Natural killer cell (primary cell): ENCODE measurements around the gene TBXA2R. TPM values are rescaled to one million over a fixed set of nuclear protein-coding genes. Genes with fewer than 3 reads are reported as not detected.

ENCODE experiments used
- ATAC-seq, 3 donors: fragments of 150-1000 bp in 2 of 3; fragments of 200-7000 bp in 1 of 3; cut with Tn5 transposase; 1 replicate in 1 of 3; 2 replicates in 2 of 3; pipeline ENCODE4 v1.10.0; 2021; ENCODE audit warnings: mild to moderate bottlenecking in 2 of 3, moderate library complexity in 2 of 3
- DNase-seq, 2 donors: peaks; one replicate each; pipeline versions ENCODE4 v3.0.0 to v3.0.0-alpha.2; 2013 to 2021; ENCODE audit warnings: mixed read lengths in 1 of 2
- H3K27ac ChIP-seq: one replicate; pipeline ENCODE4 v1.5.1; 2013; ENCODE audit warnings: mild to moderate bottlenecking, low read length
- H3K27me3 ChIP-seq: one replicate; pipeline ENCODE4 v1.6.1; 2013; ENCODE audit warnings: low read length; ENCODE audit not compliant: control insufficient read depth, insufficient read depth
- H3K36me3 ChIP-seq: one replicate; pipeline ENCODE4 v1.6.1; 2013; ENCODE audit warnings: low read length; ENCODE audit not compliant: control insufficient read depth, insufficient read depth
- H3K4me1 ChIP-seq: one replicate; pipeline ENCODE4 v1.6.1; 2013; ENCODE audit warnings: low read length; ENCODE audit not compliant: control insufficient read depth, insufficient read depth
- H3K4me3 ChIP-seq: one replicate; pipeline ENCODE4 v1.5.1; 2013; ENCODE audit warnings: low read length
- H3K9me3 ChIP-seq: one replicate; pipeline ENCODE4 v1.6.1; 2013; ENCODE audit warnings: low read length; ENCODE audit not compliant: control insufficient read depth, insufficient read depth
- H3K27ac Mint-ChIP-seq, 2 donors: one replicate each; pipeline ENCODE4 v1.8.0; 2022; ENCODE audit warnings: mild to moderate bottlenecking in 2 of 2, mixed read lengths in 2 of 2, moderate library complexity in 1 of 2
- H3K27me3 Mint-ChIP-seq, 2 donors: one replicate each; pipeline ENCODE4 v1.8.0; 2022; ENCODE audit warnings: low read depth in 2 of 2, mixed read lengths in 2 of 2
- H3K36me3 Mint-ChIP-seq: one replicate; pipeline ENCODE4 v1.8.0; 2022; ENCODE audit warnings: mixed read lengths
- H3K4me1 Mint-ChIP-seq, 2 donors: one replicate each; pipeline ENCODE4 v1.8.0; 2022; ENCODE audit warnings: mixed read lengths in 2 of 2
- H3K4me3 Mint-ChIP-seq: one replicate; pipeline ENCODE4 v1.8.0; 2022; ENCODE audit warnings: mild to moderate bottlenecking, moderate library complexity, mixed read lengths
- H3K9me3 Mint-ChIP-seq, 2 donors: one replicate each; pipeline ENCODE4 v1.8.0; 2022; ENCODE audit warnings: mixed read lengths in 2 of 2
- CTCF ChIP-seq: fragments of 200-600 bp; IDR thresholded peaks from one replicate; pipeline ENCODE4 v1.8.0; 2022; ENCODE audit warnings: antibody characterized with exemption
- WGBS: methylation state at CpG from one replicate; pipeline ENCODE4 v1.1.7; 2013; ENCODE audit warnings: missing lambda C conversion rate; ENCODE audit not compliant: insufficient coverage; 5-methylcytosine and 5-hydroxymethylcytosine counted together
- intact Hi-C: fragments of 100-400 bp; cut with micrococcal nuclease; formaldehyde crosslinking; loops from one replicate; pipeline ENCODE4 v1.14.2; 2022
- total RNA-seq, 4 donors: library from RNA; stranded (reverse); fragments of 120-200 nt in 1 of 4; gene quantifications; one replicate each; pipeline versions ENCODE4 v1.2.3 to v1.2.4, GENCODE V29; 2013 to 2022

TBXA2R gene
- total RNA-seq, 3 donors from 2014 or later (not counting 1 experiment from before 2014, with no cell fraction given): 1.4 to 2.1 (median 2.1) TPM

GRCh38 chr19:3623716-3624115, 17.0 kb upstream of the TBXA2R start:
- Histone ChIP-seq H3K36me3 (peaks cover 34% of the 10 kb centered on the region), H3K4me3 (no peak overlapping the region), H3K4me1 (peaks cover 27% of the 10 kb centered on the region), H3K9me3 (no peaks in the 10 kb centered on the region), H3K27ac (no peak overlapping the region), H3K27me3 (no peaks in the 10 kb centered on the region)
- H3K4me1 Mint-ChIP-seq: peaks cover 17 to 29% of the 10 kb centered on the region in 2 donors
- no peak for TF ChIP-seq CTCF
- ATAC-seq: no peak
- no peaks in the 10 kb centered on the region for H3K36me3 Mint-ChIP-seq
- no peak for DNase-seq
- H3K27me3 Mint-ChIP-seq: no peaks in the 10 kb centered on the region
- H3K4me3 Mint-ChIP-seq: no peak overlapping the region
- WGBS: 96% methylated on average over 34 of the region's 34 CpGs
- H3K9me3 Mint-ChIP-seq: no peaks in the 10 kb centered on the region
- intact Hi-C loops: no loop called here
- H3K27ac Mint-ChIP-seq: no peak overlapping the region

GRCh38 chr19:3622224-3622623, 15.5 kb upstream of the TBXA2R start:
- H3K9me3 ChIP-seq: no peaks in the 10 kb centered on the region
- no peak for ATAC-seq
- H3K27ac Mint-ChIP-seq: no peak overlapping the region

GRCh38 chr19:3621689-3622088, 15.0 kb upstream of the TBXA2R start:
- no peaks in the 10 kb centered on the region for H3K36me3 Mint-ChIP-seq

More at GRCh38 chr19:3622224-3622623, 15.5 kb upstream of the TBXA2R start:
- DNase-seq: no peak
- Mint-ChIP-seq H3K27me3 (no peaks in the 10 kb centered on the region), H3K4me1 (peaks cover 16 to 29% of the 10 kb centered on the region in 2 donors), H3K36me3 (no peaks in the 10 kb centered on the region), H3K9me3 (no peaks in the 10 kb centered on the region), H3K4me3 (peak overlapping the region; percentile 52)
- H3K4me3 ChIP-seq: no peak overlapping the region
- no peaks in the 10 kb centered on the region for H3K27me3 ChIP-seq
- H3K36me3 ChIP-seq: peaks cover 36% of the 10 kb centered on the region
- peaks cover 34% of the 10 kb centered on the region for H3K4me1 ChIP-seq
- no peak overlapping the region for H3K27ac ChIP-seq
- intact Hi-C loops: no loop called here
- TF ChIP-seq CTCF: no peak
- 94% methylated on average over 10 of the region's 12 CpGs for WGBS

More at GRCh38 chr19:3621689-3622088, 15.0 kb upstream of the TBXA2R start:
- WGBS: 95% methylated on average over 15 of the region's 15 CpGs
- ATAC-seq: no peak
- Histone ChIP-seq H3K4me3 (no peak overlapping the region), H3K36me3 (peaks cover 39% of the 10 kb centered on the region), H3K9me3 (no peaks in the 10 kb centered on the region), H3K27me3 (no peaks in the 10 kb centered on the region), H3K4me1 (peaks cover 31% of the 10 kb centered on the region), H3K27ac (no peak overlapping the region)
- Mint-ChIP-seq H3K27ac (no peak overlapping the region), H3K4me1 (peaks cover 11 to 24% of the 10 kb centered on the region in 2 donors), H3K9me3 (no peaks in the 10 kb centered on the region), H3K4me3 (no peak overlapping the region), H3K27me3 (no peaks in the 10 kb centered on the region)
- no peak for DNase-seq
- TF ChIP-seq CTCF: no peak
- intact Hi-C loops: no loop called here
